Measurements from ENCODE around the gene PSORS1C1. TPM values are rescaled to one million over a fixed set of nuclear protein-coding genes. Genes with fewer than 3 reads are reported as not detected.
A peak's percentile ranks its signal among the peaks of the same experiment; 100 is the strongest.
"Not testable (repeated sequence)": the region's sequence is repeated elsewhere in the genome, so short reads cannot be mapped to it uniquely, and the experiment has no call there.

The PSORS1C1 gene, protein sequence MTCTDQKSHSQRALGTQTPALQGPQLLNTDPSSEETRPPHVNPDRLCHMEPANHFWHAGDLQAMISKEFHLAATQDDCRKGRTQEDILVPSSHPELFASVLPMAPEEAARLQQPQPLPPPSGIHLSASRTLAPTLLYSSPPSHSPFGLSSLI
- 1.2 TPM for total RNA-seq
- long read RNA-seq, partial matches to known transcripts, result 0 of 2 reads
- long read RNA-seq, other reads (novel, unspliced or antisense), result 1 of 2 reads

DNA sequence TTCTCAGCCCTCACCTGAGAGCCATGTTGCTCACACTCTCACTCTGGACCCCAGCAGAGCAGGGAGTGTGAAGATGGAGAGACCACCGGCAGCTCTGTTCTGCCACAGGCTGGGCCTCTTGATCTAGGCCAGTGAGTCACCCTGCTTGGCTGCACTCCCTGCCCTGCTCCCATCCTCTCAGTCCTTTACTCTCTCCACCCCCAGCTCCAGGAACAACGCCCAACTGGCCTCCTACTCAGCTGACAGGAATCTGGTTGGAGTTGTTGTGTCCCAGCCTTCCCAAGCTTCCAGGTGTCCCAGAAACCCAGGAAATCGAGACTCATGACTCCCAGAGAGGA is at the start of gene PSORS1C1:
PSORS1C1 (plus strand) TSS at position 260 of the 338 bp plus-strand sequence. CDS start 14,833 bp downstream, outside the sequence.
- DNase-seq, result peak; percentile 91
- peak; percentile 95 for ATAC-seq (ENCODE audit: poor library complexity)
- intact Hi-C loops (cut with DNase I), result no loop called here

DNA sequence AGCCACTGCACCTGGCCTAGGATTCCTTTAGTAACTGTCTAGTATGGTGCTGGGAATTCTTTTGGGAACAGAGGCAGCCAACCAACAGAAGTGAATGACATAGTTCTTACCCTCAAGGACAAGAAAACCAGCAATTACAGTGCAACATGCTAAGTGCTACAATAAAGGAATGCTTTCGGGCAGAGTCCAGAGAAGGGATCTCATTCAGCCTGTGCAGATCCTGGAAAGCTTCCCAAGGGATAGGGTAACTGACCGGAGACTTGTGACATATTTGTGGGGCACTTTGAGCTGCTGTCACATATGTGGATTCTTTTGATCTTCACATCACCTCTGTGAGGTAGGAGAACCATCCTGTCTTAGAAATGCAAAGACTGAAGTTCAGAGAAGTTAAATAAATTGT is 49.0 kb upstream of the PSORS1C1 start:
- ATAC-seq (ENCODE audit: poor library complexity) (no peak), DNase-seq (no peak)
- intact Hi-C loops (cut with DNase I), result loop anchor here (5.0 kb wide), 1 partner anchor 148 kb away; no protein-coding TSS in a partner anchor

DNA sequence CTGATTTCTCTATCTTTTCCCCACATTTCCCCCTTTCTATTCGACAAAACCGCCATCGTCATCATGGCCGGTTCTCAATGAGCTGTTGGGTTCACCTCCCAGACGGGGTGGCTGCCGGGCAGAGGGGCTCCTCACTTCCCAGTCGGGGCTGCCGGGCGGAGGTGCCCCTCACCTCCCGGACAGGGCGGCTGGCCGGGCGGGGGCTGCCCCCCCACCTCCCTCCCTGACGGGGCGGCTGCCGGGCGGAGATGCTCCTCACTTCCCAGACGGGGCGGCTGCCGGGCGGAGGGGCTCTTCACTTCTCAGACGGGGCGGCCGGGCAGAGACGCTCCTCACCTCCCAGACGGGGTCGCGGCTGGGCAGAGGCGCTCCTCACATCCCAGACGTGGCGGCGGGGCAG is 47.6 kb upstream of the PSORS1C1 start:
- ATAC-seq (ENCODE audit: poor library complexity); DNase-seq: not testable (repeated sequence)
- intact Hi-C loops (cut with DNase I), result loop anchor here (5.0 kb wide), 1 partner anchor 150 kb away; no protein-coding TSS in a partner anchor

DNA sequence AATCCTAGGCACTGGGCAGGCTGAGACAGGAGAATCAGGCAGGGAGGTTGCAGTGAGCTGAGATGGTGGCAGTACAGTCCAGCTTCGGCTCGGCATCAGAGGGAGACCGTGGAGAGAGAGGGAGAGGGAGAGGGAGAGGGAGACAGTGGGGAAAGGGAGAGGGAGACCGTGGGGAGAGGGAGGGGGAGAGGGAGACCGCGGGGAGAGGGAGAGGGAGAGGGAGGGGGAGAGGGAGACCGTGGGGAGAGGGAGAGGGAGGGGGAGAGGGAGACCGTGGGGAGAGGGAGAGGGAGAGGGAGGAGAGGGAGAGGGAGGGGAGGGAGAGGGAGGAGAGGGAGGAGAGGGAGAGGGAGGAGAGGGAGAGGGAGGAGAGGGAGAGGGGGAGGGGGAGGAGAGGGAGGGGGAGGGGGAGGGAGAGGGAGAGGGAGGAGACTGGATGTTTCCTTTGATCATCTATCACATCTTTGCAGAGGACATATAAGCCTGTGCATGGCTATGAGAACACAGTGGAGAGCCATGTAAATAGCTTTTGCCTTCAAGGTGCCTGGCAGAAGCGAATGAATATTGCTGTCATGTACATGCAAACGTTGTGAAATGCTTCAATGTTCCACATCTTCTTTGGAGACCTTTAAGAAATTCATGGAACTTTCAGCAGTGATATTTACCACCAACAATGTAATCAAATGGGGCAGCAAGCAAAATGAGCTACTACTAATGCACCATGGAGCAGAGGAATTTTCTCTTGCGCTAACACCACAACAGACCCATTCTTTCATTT is 46.5 kb upstream of the PSORS1C1 start:
- ATAC-seq (ENCODE audit: poor library complexity); DNase-seq: not testable (repeated sequence)
- intact Hi-C loops (cut with DNase I), result loop anchor here (5.0 kb wide), 1 partner anchor 151 kb away; no protein-coding TSS in a partner anchor

DNA sequence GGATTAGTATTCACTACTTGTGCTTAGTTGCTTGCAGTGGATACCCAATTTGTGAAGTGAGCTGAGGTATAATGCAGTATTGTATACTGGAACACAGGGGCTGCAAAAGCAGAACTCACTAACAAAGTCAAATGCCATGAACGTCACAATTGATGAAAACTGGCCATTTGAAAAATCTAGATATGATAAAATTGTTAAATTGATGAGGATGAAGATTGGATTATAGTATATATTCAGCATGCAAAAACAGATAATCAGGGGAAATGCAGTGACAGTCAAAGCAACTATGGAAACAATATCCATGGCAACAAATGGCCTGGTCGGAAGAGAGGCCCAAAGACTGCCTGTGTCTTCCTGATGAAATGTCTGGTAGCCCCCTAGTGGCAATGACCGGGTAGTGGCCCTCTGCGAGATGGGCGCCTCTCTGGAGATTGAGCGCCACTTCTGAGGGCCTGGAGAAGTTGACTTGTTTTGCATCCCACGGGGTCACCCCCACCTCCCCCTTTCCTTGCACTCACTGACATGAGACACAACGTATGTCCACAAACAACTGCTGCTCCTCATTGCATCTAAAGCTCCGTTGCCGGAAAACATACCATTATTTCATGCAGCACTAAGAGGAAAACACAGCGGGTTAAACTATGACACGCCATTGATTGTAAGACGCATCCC is 45.8 kb upstream of the PSORS1C1 start:
- peak; percentile 93 for ATAC-seq (ENCODE audit: poor library complexity)
- peak; percentile 79 for DNase-seq
- intact Hi-C loops (cut with DNase I), result loop anchor here (5.0 kb wide), 1 partner anchor 152 kb away; no protein-coding TSS in a partner anchor

DNA sequence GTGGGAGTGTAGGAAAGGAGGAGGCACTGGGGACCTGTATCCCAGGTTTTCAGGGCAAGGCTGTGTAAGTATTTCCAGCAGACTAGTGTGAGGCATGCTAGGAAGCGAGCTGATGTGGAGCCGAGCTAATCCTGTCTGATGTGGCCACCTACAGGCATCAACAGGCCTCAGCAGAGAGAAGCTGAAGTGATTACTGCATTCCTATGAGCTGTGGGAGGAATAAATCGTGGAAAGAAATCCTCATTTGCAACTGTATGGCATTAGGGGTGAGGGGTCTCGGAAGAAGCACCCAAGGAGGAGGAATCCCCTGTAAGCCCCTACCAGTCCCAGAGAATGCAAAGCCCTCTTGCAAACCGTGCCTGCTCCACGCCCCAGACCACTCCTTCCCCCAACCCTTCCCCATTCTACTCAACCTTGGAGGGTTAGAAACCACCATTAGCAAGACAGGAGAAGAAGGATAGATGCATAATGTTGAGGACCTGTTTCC is 43.8 kb upstream of the PSORS1C1 start:
- intact Hi-C loops (cut with DNase I), result no loop called here
- ATAC-seq (ENCODE audit: poor library complexity), result peak; percentile 86
- peak; percentile 55 for DNase-seq

DNA sequence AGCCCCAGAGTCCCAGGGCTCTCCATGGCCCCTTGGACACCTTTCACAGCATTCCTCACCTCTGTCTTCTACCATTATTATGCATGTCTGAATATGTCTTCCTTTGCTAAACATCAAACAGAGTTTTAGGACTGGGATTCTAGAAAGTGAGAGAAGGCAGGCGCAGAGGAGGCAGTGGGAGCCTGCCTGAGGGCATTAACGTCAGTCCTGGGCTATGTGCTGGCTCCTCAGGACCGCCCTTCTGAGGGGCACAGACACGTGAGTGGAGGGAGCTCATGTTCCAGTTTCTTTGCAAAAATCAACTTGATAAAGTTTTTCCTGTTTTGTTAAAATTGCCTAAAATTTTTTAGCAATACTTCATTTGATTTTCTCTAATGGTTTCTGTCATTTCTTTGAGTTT is 40.2 kb upstream of the PSORS1C1 start:
- ATAC-seq (ENCODE audit: poor library complexity) (no peak), DNase-seq (no peak)
- intact Hi-C loops (cut with DNase I), result no loop called here

DNA sequence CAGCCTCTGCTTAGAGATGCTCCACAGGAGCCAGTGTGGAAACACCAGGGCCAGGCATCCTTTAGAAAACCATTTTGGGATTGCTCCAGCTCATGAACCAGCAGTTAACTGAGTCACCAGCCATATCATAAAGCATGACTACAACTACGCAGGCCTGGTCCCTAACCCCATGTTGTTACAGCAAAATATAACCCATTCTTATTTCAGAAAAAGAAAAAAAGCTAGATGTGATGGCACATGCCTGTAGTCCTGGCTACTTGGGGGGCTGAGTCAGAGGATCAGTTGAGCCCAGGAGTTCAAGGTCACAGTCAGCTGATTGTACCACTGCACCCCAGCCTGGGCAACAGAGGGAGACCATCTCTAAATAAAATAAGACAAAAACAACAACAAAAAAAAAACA is 39.1 kb upstream of the PSORS1C1 start:
- intact Hi-C loops (cut with DNase I), result no loop called here
- DNase-seq, result no peak
- ATAC-seq (ENCODE audit: poor library complexity), result no peak

DNA sequence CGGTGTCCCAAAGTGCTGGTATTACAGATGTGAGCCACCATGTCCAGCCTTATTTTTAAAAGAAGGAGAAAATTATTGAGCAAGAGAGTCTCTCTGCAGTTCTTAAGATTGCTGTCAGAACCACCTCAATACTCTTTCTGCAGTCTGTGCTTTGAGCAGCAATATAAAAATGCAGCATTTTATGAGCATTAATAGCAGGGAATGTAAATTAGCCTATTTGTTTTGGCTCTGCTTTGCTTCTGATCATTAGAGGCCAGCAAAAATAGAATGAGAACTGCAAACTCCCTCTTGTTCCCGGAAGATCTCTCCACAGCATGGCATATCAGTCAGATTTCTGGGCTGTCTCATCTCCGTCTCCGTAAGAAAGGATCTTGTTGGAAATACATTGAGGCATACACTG is 38.0 kb upstream of the PSORS1C1 start:
- DNase-seq (no peak), ATAC-seq (ENCODE audit: poor library complexity) (no peak)
- intact Hi-C loops (cut with DNase I), result no loop called here

DNA sequence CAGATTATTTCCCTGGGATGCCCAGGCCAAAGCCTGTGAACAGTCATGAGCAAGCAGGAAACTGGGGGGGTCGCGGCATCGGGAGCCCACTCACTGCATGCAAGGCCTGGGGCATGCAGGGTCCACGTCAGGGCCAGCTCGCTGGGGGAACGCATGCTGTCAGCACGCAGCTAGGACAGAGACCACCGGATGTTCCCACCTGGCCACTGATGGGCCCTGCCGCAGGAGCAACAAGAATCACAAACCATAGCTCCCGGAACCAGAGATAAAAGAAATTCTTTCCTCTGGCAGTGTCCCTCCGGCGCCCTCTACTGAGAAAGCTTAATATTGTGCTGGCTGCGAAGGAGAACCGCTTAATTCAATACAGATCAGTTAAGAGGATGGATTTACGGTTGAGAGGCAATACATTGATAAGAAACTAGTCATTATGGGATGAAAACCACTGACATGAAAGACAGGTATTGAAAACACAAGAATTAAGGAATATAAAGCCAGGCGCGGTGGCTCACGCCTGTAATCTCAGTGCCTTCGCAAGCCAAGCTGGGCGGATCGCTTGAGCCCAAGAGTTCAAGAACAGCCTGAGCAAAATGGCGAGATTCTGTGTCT is 34.8 kb upstream of the PSORS1C1 start:
- DNase-seq (peak; percentile 68), ATAC-seq (ENCODE audit: poor library complexity) (peak; percentile 85)
- intact Hi-C loops (cut with DNase I), result loop anchor here (5.0 to 10.0 kb wide), 2 partner anchors 252 to 335 kb away; partner anchors contain the start of genes FLOT1 and IER3

DNA sequence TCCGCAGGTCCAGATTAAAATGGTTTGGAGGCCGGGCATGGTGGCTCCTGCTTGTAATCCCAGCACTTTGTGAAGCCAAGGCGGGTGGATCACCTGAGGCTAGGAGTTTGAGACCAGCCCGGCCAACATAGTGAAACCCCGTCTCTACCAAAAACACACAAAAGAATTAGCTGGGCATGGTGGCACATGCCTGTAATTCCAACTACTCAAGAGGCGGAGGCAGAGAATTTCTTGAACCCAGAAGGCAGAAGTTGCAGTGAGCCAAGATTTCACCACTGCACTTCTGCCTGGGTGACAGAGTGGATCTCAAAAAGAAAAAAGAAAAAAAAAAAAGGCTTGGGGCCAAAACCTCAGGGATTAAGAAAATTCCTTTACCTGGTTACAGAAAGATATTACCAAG is 32.7 kb upstream of the PSORS1C1 start:
- intact Hi-C loops (cut with DNase I), result loop anchor here (5.0 to 10.0 kb wide), 2 partner anchors 255 to 337 kb away; partner anchors contain the start of genes FLOT1 and IER3

DNA sequence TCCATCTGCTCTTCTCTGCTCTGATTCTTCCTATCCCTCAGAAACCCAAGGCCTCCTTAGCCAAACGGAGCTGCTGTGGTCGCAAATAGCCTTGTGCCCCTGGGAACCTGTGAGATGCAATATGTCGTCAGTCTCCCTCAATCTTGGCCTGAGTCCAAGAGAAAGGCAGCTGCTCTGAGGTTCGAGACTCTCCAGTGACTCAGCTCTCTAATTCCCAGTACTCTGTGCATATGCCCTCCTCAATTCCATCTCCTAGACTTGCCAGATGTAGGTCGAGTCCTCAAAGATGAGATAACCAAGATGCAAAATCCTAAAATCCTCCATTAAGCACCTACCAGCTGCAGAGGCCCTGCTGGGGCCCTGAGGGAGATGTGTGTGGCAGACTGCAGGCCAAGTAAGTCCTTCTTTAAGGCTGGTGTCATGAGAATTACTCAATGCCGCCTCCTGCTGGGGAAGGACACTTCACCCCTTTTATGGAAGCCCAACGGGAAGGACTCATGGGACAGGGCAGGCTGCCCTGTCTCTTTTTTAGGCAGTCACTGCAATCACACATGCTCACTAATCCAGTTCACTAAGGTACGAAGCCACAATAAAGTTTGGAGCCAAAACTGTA is 30.8 kb upstream of the PSORS1C1 start:
- intact Hi-C loops (cut with DNase I), result loop anchor here (5.0 to 10.0 kb wide), 2 partner anchors 257 to 339 kb away; partner anchors contain the start of genes FLOT1 and IER3
- ATAC-seq (ENCODE audit: poor library complexity) (peak; percentile 14), DNase-seq (no peak)

More for the DNA sequence above, 32.7 kb upstream of the PSORS1C1 start:
- no peak for DNase-seq
- ATAC-seq (ENCODE audit: poor library complexity), result no peak

DNA sequence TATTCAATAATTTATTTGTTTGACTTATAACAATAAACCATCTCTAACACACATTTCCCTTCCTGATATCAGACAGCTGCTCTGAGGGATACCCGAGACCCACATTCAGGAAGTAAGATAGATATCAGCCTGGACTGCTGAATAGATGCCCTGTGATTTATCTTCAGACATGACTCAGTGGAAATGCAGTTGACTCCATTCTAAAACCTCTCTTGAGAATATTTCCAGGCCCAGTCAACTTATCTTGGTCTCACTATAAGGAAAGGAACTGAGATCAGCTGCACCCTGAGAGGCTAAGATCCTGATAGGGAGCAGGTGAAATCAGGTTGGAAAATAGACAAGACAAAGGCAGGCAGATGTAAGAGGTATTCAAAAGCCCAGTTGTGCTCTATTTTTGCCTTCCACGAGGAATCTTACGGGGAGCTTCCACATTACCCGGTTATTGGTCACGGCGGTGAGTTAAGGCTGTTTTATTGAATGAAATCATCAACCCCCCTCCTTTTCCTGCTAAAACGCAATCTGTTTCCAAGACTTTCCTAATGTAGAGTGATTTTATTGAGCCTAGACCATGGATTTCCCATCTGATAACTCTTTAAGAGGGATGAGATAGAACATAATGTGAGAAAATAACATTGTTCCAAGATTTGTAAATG is 27.7 kb upstream of the PSORS1C1 start:
- DNase-seq (no peak), ATAC-seq (ENCODE audit: poor library complexity) (no peak)
- intact Hi-C loops (cut with DNase I), result loop anchor here (10.0 kb wide), 1 partner anchor 342 kb away; the partner anchor contains the start of genes FLOT1 and IER3

DNA sequence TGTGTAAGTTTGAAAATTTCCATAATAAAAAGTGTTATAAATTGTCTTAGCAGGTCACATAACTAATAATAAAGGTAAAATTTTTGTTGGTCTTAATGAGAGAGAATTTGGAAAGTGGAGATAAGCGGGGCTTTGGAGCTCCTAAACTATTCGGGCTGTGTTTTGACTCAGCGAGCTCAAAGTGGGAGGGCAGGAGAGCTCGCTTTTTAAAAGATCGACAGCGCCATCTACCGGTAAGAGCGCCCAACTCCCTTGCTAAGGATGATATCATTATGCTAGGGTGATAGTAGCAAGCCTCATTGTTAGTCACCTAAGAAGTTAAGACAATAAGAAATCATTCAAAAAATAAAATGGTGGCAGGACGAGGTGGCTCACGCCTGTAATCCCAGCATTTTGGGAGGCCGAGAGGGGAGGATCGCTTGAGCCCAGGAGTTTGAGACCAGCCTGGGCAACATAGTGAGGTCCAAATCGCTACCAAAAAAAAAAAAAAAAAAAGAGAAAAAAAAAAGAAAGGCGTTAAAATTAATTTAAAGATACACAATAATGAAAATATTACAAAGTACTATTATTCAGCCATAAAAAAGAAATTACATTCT is 27.0 kb upstream of the PSORS1C1 start:
- DNase-seq (peak; percentile 90), ATAC-seq (ENCODE audit: poor library complexity) (peak; percentile 98)
- intact Hi-C loops (cut with DNase I), result loop anchor here (10.0 kb wide), 1 partner anchor 343 kb away; the partner anchor contains the start of genes FLOT1 and IER3

DNA sequence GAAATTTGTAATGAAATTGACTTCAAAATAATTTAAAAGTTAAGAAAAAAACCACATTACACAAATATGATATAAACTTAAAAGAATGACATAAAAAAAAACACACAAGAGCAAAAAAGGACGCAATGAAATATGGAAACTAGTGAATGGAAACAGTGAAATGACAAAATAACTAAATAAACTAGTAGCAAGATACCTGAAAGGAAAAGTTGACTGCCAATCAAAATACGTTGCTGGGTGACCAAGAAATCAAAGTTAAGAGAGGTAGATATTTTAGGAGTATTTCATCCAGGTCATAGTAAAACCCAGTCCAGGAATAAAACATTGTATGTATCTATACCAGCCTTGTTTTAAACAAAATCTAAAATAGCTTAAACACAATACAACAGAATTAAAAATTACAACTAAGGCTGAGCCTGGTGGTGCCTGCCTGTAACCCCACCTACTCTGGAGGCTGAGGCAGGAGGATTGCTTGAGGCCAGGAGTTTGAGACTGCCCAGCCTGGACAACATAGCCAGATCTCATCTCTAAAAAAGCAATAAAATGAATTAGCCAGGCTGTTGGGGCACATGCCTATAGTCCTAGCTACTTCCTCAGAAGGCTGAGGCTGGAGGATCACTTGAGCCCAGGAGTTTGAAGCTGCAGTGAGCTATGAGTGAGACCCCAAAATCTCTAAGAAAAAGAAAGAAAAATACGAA is 24.2 kb upstream of the PSORS1C1 start:
- intact Hi-C loops (cut with DNase I), result no loop called here
- DNase-seq, result no peak
- ATAC-seq (ENCODE audit: poor library complexity), result no peak

DNA sequence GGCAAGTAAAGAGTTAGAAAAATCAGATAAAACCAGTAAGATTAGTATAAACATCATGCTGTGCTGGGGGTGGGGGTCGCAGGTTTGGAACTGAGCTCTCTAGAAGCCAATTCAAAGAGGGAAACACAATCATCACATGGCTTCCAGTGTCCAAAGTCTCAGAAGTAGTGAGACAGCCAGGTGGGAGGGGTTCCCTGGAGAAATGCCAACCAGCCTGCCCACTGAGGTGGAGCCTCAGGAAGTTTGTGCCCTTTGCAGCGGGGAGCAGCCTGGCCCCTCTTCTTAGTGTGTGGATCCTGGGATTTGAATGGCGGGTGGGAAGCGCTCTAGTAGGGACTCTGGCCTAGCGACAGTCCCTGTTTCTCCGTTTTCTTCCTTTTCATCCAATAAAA is 23.6 kb upstream of the PSORS1C1 start:
- DNase-seq (no peak), ATAC-seq (ENCODE audit: poor library complexity) (no peak)
- intact Hi-C loops (cut with DNase I), result no loop called here

DNA sequence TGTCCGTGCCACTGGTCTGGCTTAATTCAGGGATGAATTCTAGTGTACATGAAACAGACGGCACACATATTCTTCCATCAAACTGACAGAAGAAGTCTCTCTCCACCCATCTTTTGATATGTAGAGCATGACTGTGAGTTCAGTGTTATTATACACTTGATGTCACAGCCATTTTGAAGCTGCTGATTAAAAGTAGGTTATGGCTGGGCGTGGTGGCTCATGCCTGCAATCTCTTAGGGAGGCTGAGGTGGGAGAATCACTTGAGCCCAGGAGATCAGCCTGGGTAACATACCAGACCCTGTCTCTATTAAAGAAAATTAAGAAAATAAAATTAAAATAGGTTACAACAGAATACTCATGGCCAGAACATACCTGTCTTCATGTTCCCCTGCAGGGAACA is 22.9 kb upstream of the PSORS1C1 start:
- intact Hi-C loops (cut with DNase I), result no loop called here
- ATAC-seq (ENCODE audit: poor library complexity) (no peak), DNase-seq (no peak)
